ENCODE measurements around the gene ANKS1B.

- TF ChIP-seq CTCF (IDR thresholded peaks at IDR 0.05) (no peak), POLR2A (IDR thresholded peaks at IDR 0.05) (no peak)
These were observed 25.1 kb downstream of the ANKS1B start for GRCh38 chr12:99959549-99960170.
